Choroid plexus epithelial cell (primary cell): Measurements from ENCODE around the gene ACTR1A.
"Not testable (repeated sequence)": the region's sequence is repeated elsewhere in the genome, so short reads cannot be mapped to it uniquely, and the experiment has no call there.

ENCODE experiments used
- DNase-seq: peaks from one replicate; pipeline ENCODE4 v3.0.0-alpha.2; 2010; ENCODE audit warnings: low read depth
- H3K4me3 ChIP-seq: 2 replicates; pipeline ENCODE4 v1.5.1; 2011; ENCODE audit warnings: low read depth, mild to moderate bottlenecking, control low read depth, low read length, moderate library complexity
- TF ChIP-seq, protein P1 (sequence below): conservative IDR thresholded peaks from 2 replicates; pipeline ENCODE4 v1.5.1; 2011; ENCODE audit warnings: low read depth, mild to moderate bottlenecking, control low read depth, inconsistent platforms, low read length, moderate library complexity

The ACTR1A gene

DNA sequence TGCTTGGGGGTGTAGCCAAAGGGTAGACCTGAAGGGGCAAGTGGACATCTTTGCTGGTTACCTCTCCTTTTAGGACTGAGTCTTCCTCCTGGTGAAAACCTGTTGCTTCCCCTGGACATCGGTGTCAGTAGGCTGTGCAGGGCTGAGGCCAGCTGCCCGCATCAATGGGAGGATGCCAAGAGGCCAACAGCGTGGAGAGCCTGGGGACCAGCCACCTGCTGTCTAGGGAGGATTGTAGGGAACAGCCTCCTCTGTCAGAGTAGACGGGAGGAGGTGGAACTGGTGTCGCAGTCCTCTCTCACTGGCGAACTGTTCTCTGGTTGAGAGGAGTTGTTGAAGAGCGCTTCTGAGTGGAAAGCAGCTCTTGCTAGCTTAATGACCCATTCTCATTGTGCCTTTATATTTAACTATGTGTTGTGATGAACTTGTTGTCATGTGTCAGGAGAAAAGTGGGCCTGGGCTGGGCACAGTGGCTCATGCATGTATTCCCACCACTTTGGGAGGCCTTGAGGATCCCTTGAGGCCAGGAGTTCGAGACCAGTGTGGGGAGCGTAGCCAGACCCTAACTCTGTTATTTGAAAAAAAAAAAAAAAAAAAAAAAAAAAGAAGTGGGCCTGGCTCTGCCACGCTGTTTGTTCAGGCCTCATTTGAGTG lies 3.1 kb upstream of the ACTR1A start:
- TF ChIP-seq, protein P1, sequence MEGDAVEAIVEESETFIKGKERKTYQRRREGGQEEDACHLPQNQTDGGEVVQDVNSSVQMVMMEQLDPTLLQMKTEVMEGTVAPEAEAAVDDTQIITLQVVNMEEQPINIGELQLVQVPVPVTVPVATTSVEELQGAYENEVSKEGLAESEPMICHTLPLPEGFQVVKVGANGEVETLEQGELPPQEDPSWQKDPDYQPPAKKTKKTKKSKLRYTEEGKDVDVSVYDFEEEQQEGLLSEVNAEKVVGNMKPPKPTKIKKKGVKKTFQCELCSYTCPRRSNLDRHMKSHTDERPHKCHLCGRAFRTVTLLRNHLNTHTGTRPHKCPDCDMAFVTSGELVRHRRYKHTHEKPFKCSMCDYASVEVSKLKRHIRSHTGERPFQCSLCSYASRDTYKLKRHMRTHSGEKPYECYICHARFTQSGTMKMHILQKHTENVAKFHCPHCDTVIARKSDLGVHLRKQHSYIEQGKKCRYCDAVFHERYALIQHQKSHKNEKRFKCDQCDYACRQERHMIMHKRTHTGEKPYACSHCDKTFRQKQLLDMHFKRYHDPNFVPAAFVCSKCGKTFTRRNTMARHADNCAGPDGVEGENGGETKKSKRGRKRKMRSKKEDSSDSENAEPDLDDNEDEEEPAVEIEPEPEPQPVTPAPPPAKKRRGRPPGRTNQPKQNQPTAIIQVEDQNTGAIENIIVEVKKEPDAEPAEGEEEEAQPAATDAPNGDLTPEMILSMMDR, result no peak
- DNase-seq, result no peak
- H3K4me3 ChIP-seq, result peak overlapping the region; percentile 94

DNA sequence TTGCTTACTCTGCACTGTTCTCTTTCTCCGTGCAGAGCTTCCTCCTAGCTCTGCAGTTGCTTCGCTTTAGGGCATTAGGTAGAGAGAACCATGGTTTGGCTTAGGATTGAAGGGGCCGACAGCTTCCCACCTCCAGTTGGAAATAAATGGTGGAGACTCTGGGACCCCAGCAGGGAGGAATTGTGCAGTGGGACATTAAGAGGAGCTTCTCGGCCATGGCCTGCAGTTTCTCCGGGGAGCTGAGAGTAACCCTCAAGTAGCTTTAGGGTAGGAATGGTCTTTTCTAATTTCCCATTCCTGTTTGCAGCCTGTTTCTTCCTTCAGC lies 2.4 kb upstream of the ACTR1A start:
- no peak for DNase-seq
- peak overlapping the region; percentile 94 for H3K4me3 ChIP-seq
- TF ChIP-seq, protein P1, result no peak

DNA sequence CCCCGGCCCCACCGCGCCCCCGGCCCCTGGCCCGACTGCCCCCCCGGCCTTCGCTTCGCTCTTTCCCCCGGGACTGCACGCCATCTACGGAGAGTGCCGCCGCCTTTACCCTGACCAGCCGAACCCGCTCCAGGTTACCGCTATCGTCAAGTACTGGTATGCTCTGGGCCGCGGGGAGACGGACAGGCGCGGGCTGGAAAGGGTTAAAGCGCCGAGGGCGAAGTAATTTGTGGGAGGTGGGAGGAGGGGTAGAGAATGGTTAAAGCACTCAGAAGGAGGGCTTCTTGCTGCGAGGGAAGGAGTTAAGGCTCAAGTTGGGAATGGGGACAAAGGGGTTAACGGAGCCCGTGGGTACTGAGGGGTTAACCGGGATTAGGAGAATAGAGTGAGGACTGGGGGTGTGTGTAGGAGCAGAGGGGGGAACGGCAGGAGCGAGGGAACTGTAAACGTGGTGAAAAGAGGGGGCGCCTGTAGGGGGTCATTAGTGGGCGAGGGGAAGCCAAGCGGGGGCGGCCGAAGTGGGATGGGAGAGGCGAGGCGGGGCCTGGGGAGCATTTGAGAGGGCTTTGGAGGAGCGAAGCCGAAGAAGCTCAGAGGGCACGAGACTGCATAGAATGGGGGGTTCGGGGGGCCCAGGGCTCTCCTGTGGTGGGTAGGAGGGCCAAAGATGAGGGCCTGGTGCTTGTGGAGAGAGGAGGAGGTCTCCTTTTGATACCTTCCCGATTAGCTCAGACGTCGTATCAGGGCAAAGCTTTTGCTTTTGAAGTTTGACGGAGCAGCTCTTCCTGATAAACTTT lies 1.9 kb upstream of the ACTR1A start:
- peak; percentile 48 for DNase-seq
- H3K4me3 ChIP-seq, result peak overlapping the region; percentile 94
- TF ChIP-seq, protein P1, result no peak

DNA sequence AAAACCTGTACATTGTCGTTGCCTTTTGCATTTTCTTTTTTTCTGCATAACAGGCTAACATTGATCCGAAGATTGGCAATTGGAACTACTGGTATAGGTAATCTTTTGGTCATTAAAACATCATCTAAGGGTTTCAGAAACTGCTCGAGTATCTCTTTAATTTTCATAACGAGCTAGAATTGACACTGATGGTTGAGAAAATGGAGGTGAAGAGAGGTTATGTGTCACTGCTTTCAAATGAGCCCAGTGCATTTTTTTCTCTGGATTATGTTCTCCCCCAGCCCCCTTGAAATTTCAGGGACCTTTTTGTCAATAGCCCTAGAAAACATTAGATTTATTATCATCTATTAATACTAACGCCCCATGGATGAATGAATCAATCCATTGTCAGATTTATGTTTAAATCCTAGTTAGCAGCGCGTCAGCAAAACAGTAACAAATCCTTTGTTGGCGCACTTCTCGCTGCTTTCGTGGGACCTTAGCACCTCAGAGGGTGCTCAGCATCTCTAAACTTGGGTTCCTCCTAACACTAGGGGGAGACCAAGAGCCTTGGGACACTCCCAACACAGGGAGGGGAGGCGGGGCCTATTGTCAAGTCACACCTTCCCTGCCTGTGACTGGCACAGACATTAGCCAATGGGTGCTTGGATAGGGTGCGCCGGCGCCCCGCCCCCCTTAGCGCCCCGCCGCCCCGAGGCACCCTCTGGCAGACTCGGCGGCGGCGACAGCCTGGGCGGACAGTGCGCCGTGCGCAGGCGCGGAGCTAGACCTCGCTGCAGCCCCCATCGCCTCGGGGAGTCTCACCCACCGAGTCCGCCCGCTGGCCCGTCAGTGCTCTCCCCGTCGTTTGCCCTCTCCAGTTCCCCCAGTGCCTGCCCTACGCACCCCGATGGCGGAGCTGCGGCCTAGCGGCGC lies 1.0 kb upstream of the ACTR1A start, which contains the start of gene SUFU:
Gene SUFU (plus strand): TSS at position 709 of the 915 bp plus-strand sequence. CDS start 181 bp downstream, at position 890.
- H3K4me3 ChIP-seq, result peak within 1 kb of the TSS; percentile 99
- TF ChIP-seq, protein P1, result peak; percentile 95
- DNase-seq, result peak; percentile 100

DNA sequence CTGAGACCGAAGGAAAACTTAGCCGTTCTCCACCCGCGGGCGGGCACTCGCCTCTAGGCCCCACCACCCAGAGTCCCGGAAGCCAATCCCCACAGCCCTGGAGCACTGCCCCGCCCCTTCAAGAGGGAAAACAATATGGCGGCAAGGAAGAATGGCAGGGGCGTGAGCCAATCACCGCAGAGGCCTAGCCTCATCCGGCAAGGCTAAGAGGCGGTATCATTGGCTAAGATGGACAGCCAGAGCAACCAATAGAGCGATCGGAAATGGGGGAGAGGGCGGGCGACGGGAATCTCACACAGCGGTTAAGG lies 529 bp downstream of the ACTR1A start:
- TF ChIP-seq, protein P1, result no peak
- DNase-seq, result peak; percentile 100
- peak overlapping the region; percentile 99 for H3K4me3 ChIP-seq

DNA sequence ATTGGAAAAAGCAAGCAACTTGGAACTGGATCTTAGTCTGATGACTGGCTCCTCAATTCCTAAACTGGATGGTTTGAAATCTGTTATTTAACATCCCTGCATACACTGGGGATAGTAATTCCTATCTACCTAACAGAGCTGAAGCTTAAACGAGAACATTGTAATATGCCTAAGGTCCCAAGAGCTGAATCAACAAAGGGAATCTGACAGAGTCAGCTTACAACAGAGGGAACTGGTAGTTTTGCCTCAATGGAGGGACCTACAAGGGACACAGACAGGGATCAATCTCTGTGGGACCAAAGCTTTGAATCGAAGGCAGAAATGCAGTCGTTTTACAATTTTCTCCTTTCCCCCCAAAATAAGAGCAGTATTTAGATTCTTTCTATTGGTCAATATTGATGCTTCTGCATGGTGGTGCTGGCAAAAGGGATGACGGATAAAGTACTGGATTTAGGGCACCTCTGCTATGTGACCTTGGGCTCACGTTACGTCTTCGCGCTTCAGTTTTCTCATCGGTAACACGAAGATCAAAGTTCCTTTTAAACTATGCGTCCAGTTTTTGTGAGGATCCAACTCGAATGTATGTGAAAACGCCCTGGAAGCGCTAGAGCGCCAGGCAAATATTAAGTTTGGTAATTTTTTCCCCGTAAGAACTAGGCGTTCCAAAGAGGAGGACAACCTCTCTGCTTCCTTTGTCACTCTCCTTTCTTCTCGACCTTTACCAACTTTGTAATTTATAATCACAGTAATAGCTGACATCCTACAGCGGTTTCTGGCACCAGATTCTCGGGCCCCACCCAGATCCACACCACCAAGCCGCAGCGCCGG lies 1.1 kb downstream of the ACTR1A start:
- TF ChIP-seq, protein P1, result no peak
- peak overlapping the region; percentile 68 for H3K4me3 ChIP-seq
- DNase-seq, result peak; percentile 51

DNA sequence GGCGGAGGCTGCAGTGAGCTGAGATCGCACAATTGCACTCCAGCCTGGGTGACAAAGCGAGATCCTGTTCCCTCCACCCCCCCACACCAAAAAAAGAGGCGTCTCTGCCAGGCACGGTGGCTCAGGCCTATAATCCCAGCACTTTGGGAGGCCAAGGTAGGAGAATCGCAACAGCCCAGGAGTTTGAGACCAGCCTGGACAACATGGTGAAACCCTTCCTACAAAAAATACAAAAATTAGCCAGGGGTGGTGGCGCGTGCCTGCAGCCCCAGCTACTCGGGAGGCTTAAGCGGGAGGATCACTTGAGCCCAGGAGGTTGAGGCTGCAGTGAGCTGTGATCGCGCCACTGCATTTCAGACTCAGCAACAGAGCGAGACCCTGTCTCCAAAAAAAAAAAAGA lies 1.8 kb downstream of the ACTR1A start:
- H3K4me3 ChIP-seq, DNase-seq: not testable (repeated sequence)
